Ovary (tissue), 3 donors: Measurements from ENCODE around the gene TUBB4B.

Experiments used
- CTCF ChIP-seq, 3 donors: fragments of 450-650 bp in 2 of 3; fragments of 200-600 bp in 1 of 3; IDR thresholded peaks; one replicate each; pipeline versions ENCODE4 v1.5.1 to v1.8.0; 2016 to 2022; ENCODE audit warnings: antibody characterized with exemption in 3 of 3, mild to moderate bottlenecking in 1 of 3
- POLR2A ChIP-seq: fragments of 450-650 bp; IDR thresholded peaks from one replicate; pipeline ENCODE4 v1.6.1; 2017; ENCODE audit warnings: antibody characterized with exemption, mild to moderate bottlenecking, moderate library complexity
- donor health status: DM: no; HTN: no; CAD: no.

GRCh38 chr9:137218212-137218753 lies 22.8 kb upstream of the TUBB4B start:
- no peak for TF ChIP-seq CTCF (IDR thresholded peaks at IDR 0.05)
- no peak for TF ChIP-seq POLR2A
